K562 (cell line): ENCODE data around the gene SLC12A9.

Source experiments
- EZH2 ChIP-seq: IDR thresholded peaks from 2 replicates; pipeline ENCODE4 v1.6.1; 2012; ENCODE audit warnings: low read depth, mild to moderate bottlenecking, inconsistent platforms, low read length, borderline replicate concordance
- NCOA6 ChIP-seq: fragments of 450-650 bp; IDR thresholded peaks from 2 replicates; pipeline ENCODE4 v1.6.1; 2017; ENCODE audit warnings: mild to moderate bottlenecking
- TF ChIP-seq, protein P1 (sequence below): fragments of 450-650 bp; IDR thresholded peaks from 2 replicates; pipeline ENCODE4 v1.6.1; 2017; ENCODE audit warnings: antibody characterized with exemption, mild to moderate bottlenecking

DNA sequence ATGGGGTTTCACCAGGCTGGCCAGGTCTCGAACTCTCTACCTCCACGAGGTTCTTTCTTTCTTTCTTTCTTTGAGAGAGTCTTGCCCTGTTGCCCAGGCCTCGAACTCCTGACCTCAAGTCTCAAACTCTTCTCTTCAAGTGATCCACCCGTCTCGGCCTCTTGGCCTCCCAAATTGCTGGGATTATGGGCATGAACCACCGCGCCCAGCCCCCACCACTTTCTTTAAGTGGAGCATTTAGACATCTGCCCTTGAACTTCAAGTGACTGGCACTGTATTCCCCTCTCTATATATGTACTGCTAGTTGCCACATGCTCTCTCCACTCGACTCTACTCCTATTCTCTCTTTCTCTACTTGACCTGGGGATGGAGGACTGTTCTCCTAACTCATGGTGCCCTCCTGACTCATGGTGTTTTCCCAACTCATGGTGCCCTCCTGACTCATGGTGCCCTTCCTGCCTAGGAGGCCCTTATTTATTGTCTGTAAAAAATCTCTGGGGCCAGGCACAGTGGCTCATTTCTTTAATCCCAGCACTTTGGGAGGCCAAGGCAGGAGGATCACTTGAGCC lies 62.5 kb downstream of the SLC12A9 start:
- TF ChIP-seq EZH2 (no peak), NCOA6 (no peak)
- TF ChIP-seq, protein P1, sequence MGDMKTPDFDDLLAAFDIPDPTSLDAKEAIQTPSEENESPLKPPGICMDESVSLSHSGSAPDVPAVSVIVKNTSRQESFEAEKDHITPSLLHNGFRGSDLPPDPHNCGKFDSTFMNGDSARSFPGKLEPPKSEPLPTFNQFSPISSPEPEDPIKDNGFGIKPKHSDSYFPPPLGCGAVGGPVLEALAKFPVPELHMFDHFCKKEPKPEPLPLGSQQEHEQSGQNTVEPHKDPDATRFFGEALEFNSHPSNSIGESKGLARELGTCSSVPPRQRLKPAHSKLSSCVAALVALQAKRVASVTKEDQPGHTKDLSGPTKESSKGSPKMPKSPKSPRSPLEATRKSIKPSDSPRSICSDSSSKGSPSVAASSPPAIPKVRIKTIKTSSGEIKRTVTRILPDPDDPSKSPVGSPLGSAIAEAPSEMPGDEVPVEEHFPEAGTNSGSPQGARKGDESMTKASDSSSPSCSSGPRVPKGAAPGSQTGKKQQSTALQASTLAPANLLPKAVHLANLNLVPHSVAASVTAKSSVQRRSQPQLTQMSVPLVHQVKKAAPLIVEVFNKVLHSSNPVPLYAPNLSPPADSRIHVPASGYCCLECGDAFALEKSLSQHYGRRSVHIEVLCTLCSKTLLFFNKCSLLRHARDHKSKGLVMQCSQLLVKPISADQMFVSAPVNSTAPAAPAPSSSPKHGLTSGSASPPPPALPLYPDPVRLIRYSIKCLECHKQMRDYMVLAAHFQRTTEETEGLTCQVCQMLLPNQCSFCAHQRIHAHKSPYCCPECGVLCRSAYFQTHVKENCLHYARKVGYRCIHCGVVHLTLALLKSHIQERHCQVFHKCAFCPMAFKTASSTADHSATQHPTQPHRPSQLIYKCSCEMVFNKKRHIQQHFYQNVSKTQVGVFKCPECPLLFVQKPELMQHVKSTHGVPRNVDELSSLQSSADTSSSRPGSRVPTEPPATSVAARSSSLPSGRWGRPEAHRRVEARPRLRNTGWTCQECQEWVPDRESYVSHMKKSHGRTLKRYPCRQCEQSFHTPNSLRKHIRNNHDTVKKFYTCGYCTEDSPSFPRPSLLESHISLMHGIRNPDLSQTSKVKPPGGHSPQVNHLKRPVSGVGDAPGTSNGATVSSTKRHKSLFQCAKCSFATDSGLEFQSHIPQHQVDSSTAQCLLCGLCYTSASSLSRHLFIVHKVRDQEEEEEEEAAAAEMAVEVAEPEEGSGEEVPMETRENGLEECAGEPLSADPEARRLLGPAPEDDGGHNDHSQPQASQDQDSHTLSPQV, result no peak
